ENCODE results near the gene SERPINA9.

The SERPINA9 gene

DNA sequence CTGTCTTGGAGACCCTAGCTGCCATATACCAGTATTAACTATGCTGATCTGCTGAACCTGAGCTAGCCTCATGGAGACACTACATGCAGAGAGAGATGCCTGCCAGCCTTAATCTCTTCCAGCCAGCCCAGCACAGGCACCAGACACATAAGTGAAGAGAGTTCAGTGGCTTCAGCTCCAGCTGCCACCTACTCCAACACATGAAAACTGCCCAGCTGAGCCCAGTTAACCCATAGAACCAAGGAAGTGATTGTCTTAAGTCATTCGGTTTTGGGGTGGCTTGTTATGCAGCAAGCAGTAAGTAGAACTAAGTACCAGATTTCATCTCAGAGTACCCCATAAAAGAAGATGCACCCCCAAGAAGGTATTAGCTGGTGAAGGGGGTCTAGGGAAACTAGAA is 31.0 kb downstream of the SERPINA9 start:
- TF ChIP-seq CEBPB (IDR thresholded peaks at IDR 0.05) (no peak), ZBTB7A (IDR thresholded peaks at IDR 0.05; ENCODE audit: low read depth) (no peak), NFIC (IDR thresholded peaks at IDR 0.05) (no peak), RAD21 (IDR thresholded peaks at IDR 0.05; ENCODE audit: low read depth) (no peak), MAX (IDR thresholded peaks at IDR 0.05) (no peak), CREB1 (IDR thresholded peaks at IDR 0.05; ENCODE audit: low read depth) (no peak)

DNA sequence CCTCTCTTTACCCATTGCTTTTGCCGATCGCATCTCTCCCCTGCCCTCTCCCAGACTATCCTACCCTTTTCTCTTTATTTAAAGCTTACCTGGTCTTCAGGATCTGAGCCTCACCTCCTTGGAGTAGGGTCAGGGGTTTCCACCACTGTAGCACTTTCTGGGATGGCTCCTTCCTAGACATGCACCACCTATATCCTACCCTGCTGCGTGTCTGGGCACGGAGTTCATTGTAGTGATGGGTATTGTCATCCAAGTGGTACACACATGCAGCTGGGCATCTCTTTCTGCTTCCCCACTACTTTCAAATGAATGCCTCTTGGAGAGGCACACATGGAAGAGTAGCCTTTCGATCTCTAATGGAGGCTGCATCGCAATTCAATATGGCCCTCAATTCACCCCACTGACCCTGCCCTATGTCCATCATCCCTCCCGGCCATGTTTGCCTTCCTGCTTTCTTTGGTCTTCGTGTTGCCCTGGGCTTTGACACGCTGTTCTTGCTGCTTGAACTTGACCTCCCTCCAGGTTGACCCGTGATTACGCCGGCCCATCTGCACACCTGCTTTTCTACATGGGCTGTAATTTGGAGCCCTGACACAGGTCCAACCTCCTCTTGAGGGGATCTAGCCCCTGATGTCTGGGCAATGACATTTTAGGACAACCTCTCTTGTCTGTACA is 34.3 kb downstream of the SERPINA9 start:
- TF ChIP-seq ZBTB7A (IDR thresholded peaks at IDR 0.05; ENCODE audit: low read depth): no peak
- TF ChIP-seq FOXM1 (IDR thresholded peaks at IDR 0.05; ENCODE audit: borderline replicate concordance, low read depth): no peak
- TF ChIP-seq TEAD4 (IDR thresholded peaks at IDR 0.05): no peak
- TF ChIP-seq EP300 (IDR thresholded peaks at IDR 0.05; ENCODE audit: borderline replicate concordance): no peak
- TF ChIP-seq TCF12 (IDR thresholded peaks at IDR 0.05; ENCODE audit: low read depth): no peak
- TF ChIP-seq TAF1 (IDR thresholded peaks at IDR 0.05; ENCODE audit: low read depth): no peak
- TF ChIP-seq NFIC (IDR thresholded peaks at IDR 0.05): no peak
- TF ChIP-seq, protein P1, sequence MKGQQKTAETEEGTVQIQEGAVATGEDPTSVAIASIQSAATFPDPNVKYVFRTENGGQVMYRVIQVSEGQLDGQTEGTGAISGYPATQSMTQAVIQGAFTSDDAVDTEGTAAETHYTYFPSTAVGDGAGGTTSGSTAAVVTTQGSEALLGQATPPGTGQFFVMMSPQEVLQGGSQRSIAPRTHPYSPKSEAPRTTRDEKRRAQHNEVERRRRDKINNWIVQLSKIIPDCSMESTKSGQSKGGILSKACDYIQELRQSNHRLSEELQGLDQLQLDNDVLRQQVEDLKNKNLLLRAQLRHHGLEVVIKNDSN (IDR thresholded peaks at IDR 0.05): no peak
- TF ChIP-seq, protein P2, sequence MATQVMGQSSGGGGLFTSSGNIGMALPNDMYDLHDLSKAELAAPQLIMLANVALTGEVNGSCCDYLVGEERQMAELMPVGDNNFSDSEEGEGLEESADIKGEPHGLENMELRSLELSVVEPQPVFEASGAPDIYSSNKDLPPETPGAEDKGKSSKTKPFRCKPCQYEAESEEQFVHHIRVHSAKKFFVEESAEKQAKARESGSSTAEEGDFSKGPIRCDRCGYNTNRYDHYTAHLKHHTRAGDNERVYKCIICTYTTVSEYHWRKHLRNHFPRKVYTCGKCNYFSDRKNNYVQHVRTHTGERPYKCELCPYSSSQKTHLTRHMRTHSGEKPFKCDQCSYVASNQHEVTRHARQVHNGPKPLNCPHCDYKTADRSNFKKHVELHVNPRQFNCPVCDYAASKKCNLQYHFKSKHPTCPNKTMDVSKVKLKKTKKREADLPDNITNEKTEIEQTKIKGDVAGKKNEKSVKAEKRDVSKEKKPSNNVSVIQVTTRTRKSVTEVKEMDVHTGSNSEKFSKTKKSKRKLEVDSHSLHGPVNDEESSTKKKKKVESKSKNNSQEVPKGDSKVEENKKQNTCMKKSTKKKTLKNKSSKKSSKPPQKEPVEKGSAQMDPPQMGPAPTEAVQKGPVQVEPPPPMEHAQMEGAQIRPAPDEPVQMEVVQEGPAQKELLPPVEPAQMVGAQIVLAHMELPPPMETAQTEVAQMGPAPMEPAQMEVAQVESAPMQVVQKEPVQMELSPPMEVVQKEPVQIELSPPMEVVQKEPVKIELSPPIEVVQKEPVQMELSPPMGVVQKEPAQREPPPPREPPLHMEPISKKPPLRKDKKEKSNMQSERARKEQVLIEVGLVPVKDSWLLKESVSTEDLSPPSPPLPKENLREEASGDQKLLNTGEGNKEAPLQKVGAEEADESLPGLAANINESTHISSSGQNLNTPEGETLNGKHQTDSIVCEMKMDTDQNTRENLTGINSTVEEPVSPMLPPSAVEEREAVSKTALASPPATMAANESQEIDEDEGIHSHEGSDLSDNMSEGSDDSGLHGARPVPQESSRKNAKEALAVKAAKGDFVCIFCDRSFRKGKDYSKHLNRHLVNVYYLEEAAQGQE (IDR thresholded peaks at IDR 0.05; ENCODE audit: low read depth): no peak

DNA sequence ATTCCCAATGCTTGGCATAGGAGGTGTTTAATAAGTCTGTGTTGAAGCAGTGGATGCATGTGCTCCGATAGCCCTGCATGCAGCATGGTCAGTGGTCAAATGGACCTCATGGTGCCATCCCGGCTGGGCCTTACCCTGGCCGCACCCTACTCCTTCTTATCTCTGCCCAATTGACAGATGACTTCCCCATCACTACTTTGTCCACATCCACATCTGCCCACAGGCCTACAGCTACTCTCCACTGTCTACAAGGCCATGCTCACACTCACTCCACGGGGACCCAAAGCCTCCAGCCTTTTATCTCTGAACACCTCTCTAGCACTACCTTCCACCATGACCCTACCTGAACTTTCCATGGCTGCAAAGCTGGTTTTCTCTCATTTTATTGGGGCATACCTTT is 34.9 kb downstream of the SERPINA9 start:
- TF ChIP-seq EP300 (IDR thresholded peaks at IDR 0.05; ENCODE audit: borderline replicate concordance) (no peak), CREB1 (IDR thresholded peaks at IDR 0.05; ENCODE audit: low read depth) (no peak), EGR1 (IDR thresholded peaks at IDR 0.05) (no peak), CEBPB (IDR thresholded peaks at IDR 0.05) (no peak), NFIC (IDR thresholded peaks at IDR 0.05) (no peak), YY1 (IDR thresholded peaks at IDR 0.05; ENCODE audit: low read depth) (no peak), TCF12 (IDR thresholded peaks at IDR 0.05; ENCODE audit: low read depth) (no peak), TAF1 (IDR thresholded peaks at IDR 0.05; ENCODE audit: low read depth) (no peak), ZBTB7A (IDR thresholded peaks at IDR 0.05; ENCODE audit: low read depth) (no peak), TEAD4 (IDR thresholded peaks at IDR 0.05) (no peak), MAX (IDR thresholded peaks at IDR 0.05) (no peak), RAD21 (IDR thresholded peaks at IDR 0.05; ENCODE audit: low read depth) (no peak)
- TF ChIP-seq, protein P1 (IDR thresholded peaks at IDR 0.05): no peak

- TF ChIP-seq TEAD4 (IDR thresholded peaks at IDR 0.05) (no peak), NFIC (IDR thresholded peaks at IDR 0.05) (no peak), EGR1 (IDR thresholded peaks at IDR 0.05) (no peak), CEBPB (IDR thresholded peaks at IDR 0.05) (no peak), FOXM1 (IDR thresholded peaks at IDR 0.05; ENCODE audit: borderline replicate concordance, low read depth) (no peak), CREB1 (IDR thresholded peaks at IDR 0.05; ENCODE audit: low read depth) (no peak), RAD21 (IDR thresholded peaks at IDR 0.05; ENCODE audit: low read depth) (no peak)
- TF ChIP-seq, protein P1 (IDR thresholded peaks at IDR 0.05): no peak
Observed at GRCh38 chr14:94439453-94440057, 36.4 kb downstream of the SERPINA9 start.

DNA sequence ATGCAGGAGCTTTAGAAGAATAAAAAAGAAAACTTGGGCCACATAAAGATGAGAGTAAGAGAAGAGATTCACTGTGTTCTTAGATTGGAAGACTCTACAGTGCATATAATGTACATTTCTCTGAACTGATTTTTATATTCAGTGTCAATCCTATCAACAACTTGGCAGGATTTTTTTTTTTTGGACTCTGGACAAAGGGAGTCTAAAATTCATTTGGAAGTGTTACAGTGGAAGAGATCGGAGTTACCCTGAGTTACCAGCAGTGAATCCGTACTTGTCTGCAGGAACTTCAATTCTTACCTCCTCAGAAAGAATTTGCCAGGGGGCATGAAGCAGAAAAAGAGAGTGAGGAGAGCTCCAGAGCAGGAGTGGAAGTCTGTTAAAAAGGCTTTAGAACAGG is 47.4 kb downstream of the SERPINA9 start:
- TF ChIP-seq YY1 (IDR thresholded peaks at IDR 0.05; ENCODE audit: low read depth) (no peak), EP300 (IDR thresholded peaks at IDR 0.05; ENCODE audit: borderline replicate concordance) (no peak), ZBTB7A (IDR thresholded peaks at IDR 0.05; ENCODE audit: low read depth) (no peak), FOXM1 (IDR thresholded peaks at IDR 0.05; ENCODE audit: borderline replicate concordance, low read depth) (no peak), EGR1 (IDR thresholded peaks at IDR 0.05) (no peak)
- TF ChIP-seq, protein P2 (IDR thresholded peaks at IDR 0.05; ENCODE audit: low read depth): no peak

Data from Ishikawa (cell line).